ENCODE data around the gene GAL3ST1.

GAL3ST1 gene

GRCh38 chr22:30506507-30506968 is 67.9 kb downstream of the GAL3ST1 start:
- no peaks in the 10 kb centered on the region for H3K36me3 Mint-ChIP-seq (ENCODE audit: low read depth)
- H3K27ac Mint-ChIP-seq = no peak overlapping the region
- H3K9me3 Mint-ChIP-seq = no peaks in the 10 kb centered on the region
- no peaks in the 10 kb centered on the region for H3K4me1 Mint-ChIP-seq
- no peak overlapping the region for H3K4me3 Mint-ChIP-seq
- H3K27me3 Mint-ChIP-seq (ENCODE audit: low read depth) = no peaks in the 10 kb centered on the region
- TF ChIP-seq CTCF (IDR thresholded peaks at IDR 0.05; ENCODE audit: unreplicated experiment in 3 of 3) = no peak

Measured in nephron (organoid).